Activated naive CD8-positive, alpha-beta T cell treated with anti-CD3 and anti-CD28 coated beads, Interleukin-2, amount 10 ng/mL, durations not matched to agents 7 days and 5 days (primary cell): ENCODE results near the gene DUSP6. TPM values are rescaled to one million over a fixed set of nuclear protein-coding genes. Genes with fewer than 3 reads are reported as not detected.
A peak's percentile ranks its signal among the peaks of the same experiment; 100 is the strongest.

Experiments used
- ATAC-seq: fragments of 150-1000 bp; cut with Tn5 transposase; one replicate; pipeline ENCODE4 v1.10.0; 2021; ENCODE audit warnings: low read depth, moderate library complexity
- POLR2A ChIA-PET: fragments of 350-600 bp; sonication (Branson Sonifier 250); formaldehyde crosslinking; loops from one replicate; lab custom pipeline; 2021; ENCODE audit warnings: antibody characterized with exemption; lab: Charles Lee
- DNase-seq: peaks from one replicate; pipeline ENCODE4 v3.0.0; 2021
- H3K27ac Mint-ChIP-seq: one replicate; pipeline ENCODE4 v1.8.0; 2022; ENCODE audit warnings: mild to moderate bottlenecking, mixed read lengths
- H3K27me3 Mint-ChIP-seq: one replicate; pipeline ENCODE4 v1.8.0; 2022; ENCODE audit warnings: mild to moderate bottlenecking, moderate library complexity, mixed read lengths
- H3K36me3 Mint-ChIP-seq: one replicate; pipeline ENCODE4 v1.8.0; 2021; ENCODE audit warnings: mild to moderate bottlenecking, mixed read lengths
- H3K4me1 Mint-ChIP-seq: one replicate; pipeline ENCODE4 v1.8.0; 2021; ENCODE audit warnings: mixed read lengths
- H3K4me3 Mint-ChIP-seq: one replicate; pipeline ENCODE4 v1.8.0; 2022; ENCODE audit warnings: mild to moderate bottlenecking, moderate library complexity, mixed read lengths
- H3K9me3 Mint-ChIP-seq: one replicate; pipeline ENCODE4 v1.8.0; 2021; ENCODE audit warnings: mixed read lengths
- total RNA-seq, 2 experiments: library from RNA; stranded (reverse); gene quantifications; one replicate each; pipeline ENCODE4 v1.2.3, GENCODE V29; 2021

The DUSP6 gene
- total RNA-seq, 2 experiments from 2014 or later, result 77.5 to 85.0 TPM

- ATAC-seq, result no peak
- no peak for DNase-seq
- Mint-ChIP-seq H3K36me3 (peaks cover 2% of the 10 kb centered on the region), H3K4me1 (peaks cover 15% of the 10 kb centered on the region), H3K4me3 (no peak overlapping the region), H3K27me3 (peaks cover 2% of the 10 kb centered on the region), H3K9me3 (no peaks in the 10 kb centered on the region), H3K27ac (no peak overlapping the region)
- POLR2A ChIA-PET, result interaction anchor here (1.0 kb wide), 1 partner anchor 141 kb away, joined by 5 read pairs; no protein-coding TSS in a partner anchor
Measured at GRCh38 chr12:89384050-89384758, 31.9 kb upstream of the DUSP6 start.

GRCh38 chr12:89383235-89384049 is 31.1 kb upstream of the DUSP6 start:
- DNase-seq (no peak), ATAC-seq (no peak)
- Mint-ChIP-seq H3K4me3 (no peak overlapping the region), H3K36me3 (peaks cover 2% of the 10 kb centered on the region), H3K27me3 (peaks cover 2% of the 10 kb centered on the region), H3K27ac (no peak overlapping the region), H3K9me3 (no peaks in the 10 kb centered on the region), H3K4me1 (peaks cover 20% of the 10 kb centered on the region)
- POLR2A ChIA-PET, result no interaction called here

GRCh38 chr12:89382328-89382727 is 30.0 kb upstream of the DUSP6 start:
- POLR2A ChIA-PET, result no interaction called here
- Mint-ChIP-seq H3K27ac (no peak overlapping the region), H3K4me3 (no peak overlapping the region), H3K36me3 (peaks cover 5% of the 10 kb centered on the region), H3K9me3 (peaks cover 4% of the 10 kb centered on the region), H3K4me1 (peaks cover 21% of the 10 kb centered on the region), H3K27me3 (no peaks in the 10 kb centered on the region)
- ATAC-seq (no peak), DNase-seq (no peak)

- ATAC-seq, result no peak
- Mint-ChIP-seq H3K27ac (no peak overlapping the region), H3K27me3 (no peaks in the 10 kb centered on the region), H3K4me1 (peaks cover 36% of the 10 kb centered on the region), H3K36me3 (peaks cover 5% of the 10 kb centered on the region), H3K4me3 (no peak overlapping the region), H3K9me3 (peaks cover 6% of the 10 kb centered on the region)
- POLR2A ChIA-PET, result interaction anchor here (1.5 kb wide), 1 partner anchor 26 kb away, joined by 4 read pairs; no protein-coding TSS in a partner anchor
- no peak for DNase-seq
Measured at GRCh38 chr12:89379839-89380467, 27.7 kb upstream of the DUSP6 start.

GRCh38 chr12:89379148-89379838 is 27.0 kb upstream of the DUSP6 start:
- Mint-ChIP-seq H3K4me1 (peaks cover 32% of the 10 kb centered on the region), H3K9me3 (peaks cover 6% of the 10 kb centered on the region), H3K27me3 (no peaks in the 10 kb centered on the region), H3K36me3 (peaks cover 5% of the 10 kb centered on the region), H3K4me3 (no peak overlapping the region), H3K27ac (no peak overlapping the region)
- DNase-seq (no peak), ATAC-seq (no peak)
- POLR2A ChIA-PET, result interaction anchor here (1.5 kb wide), 1 partner anchor 25 kb away, joined by 4 read pairs; no protein-coding TSS in a partner anchor

- ATAC-seq (no peak), DNase-seq (no peak)
- Mint-ChIP-seq H3K4me3 (peak overlapping the region; percentile 22), H3K9me3 (peaks cover 6% of the 10 kb centered on the region), H3K27ac (no peak overlapping the region), H3K27me3 (no peaks in the 10 kb centered on the region), H3K4me1 (peaks cover 39% of the 10 kb centered on the region), H3K36me3 (peaks cover 5% of the 10 kb centered on the region)
- POLR2A ChIA-PET, result interaction anchor here (0.6 to 3.2 kb wide), 2 partner anchors 23 to 31 kb away, joined by 3 to 18 read pairs; partner anchors contain the start of gene DUSP6
Measured at GRCh38 chr12:89376844-89377243, 24.5 kb upstream of the DUSP6 start.

GRCh38 chr12:89376202-89376529 is 23.9 kb upstream of the DUSP6 start:
- peak; percentile 28 for ATAC-seq

GRCh38 chr12:89373763-89374572 is 21.7 kb upstream of the DUSP6 start:
- peaks cover 7% of the 10 kb centered on the region for H3K36me3 Mint-ChIP-seq
- no peak for DNase-seq
- H3K4me1 Mint-ChIP-seq, result peaks cover 42% of the 10 kb centered on the region
- POLR2A ChIA-PET, result interaction anchor here (3.2 kb wide), 1 partner anchor 20 kb away, joined by 18 read pairs; the partner anchor contains the start of gene DUSP6
- no peak for ATAC-seq
- H3K27ac Mint-ChIP-seq, result no peak overlapping the region
- H3K27me3 Mint-ChIP-seq, result peaks cover 3% of the 10 kb centered on the region
- H3K9me3 Mint-ChIP-seq, result peaks cover 6% of the 10 kb centered on the region
- H3K4me3 Mint-ChIP-seq, result no peak overlapping the region

More at GRCh38 chr12:89376202-89376529, 23.9 kb upstream of the DUSP6 start:
- DNase-seq, result no peak
- Mint-ChIP-seq H3K4me1 (peaks cover 39% of the 10 kb centered on the region), H3K27ac (peak overlapping the region; percentile 63), H3K9me3 (peaks cover 6% of the 10 kb centered on the region), H3K36me3 (peaks cover 5% of the 10 kb centered on the region), H3K27me3 (no peaks in the 10 kb centered on the region), H3K4me3 (peak overlapping the region; percentile 34)
- POLR2A ChIA-PET, result interaction anchor here (1.2 to 3.2 kb wide), 2 partner anchors 23 to 65 kb away, joined by 3 to 18 read pairs; partner anchors contain the start of gene DUSP6

GRCh38 chr12:89372584-89373370 is 20.5 kb upstream of the DUSP6 start:
- DNase-seq, result no peak
- Mint-ChIP-seq H3K27me3 (peaks cover 6% of the 10 kb centered on the region), H3K9me3 (peaks cover 4% of the 10 kb centered on the region), H3K27ac (no peak overlapping the region), H3K4me3 (no peak overlapping the region), H3K4me1 (peaks cover 38% of the 10 kb centered on the region), H3K36me3 (peaks cover 8% of the 10 kb centered on the region)
- no peak for ATAC-seq
- POLR2A ChIA-PET, result interaction anchor here (0.6 kb wide), 1 partner anchor 763 kb away, joined by 3 read pairs; no protein-coding TSS in a partner anchor

GRCh38 chr12:89370850-89371249 is 18.5 kb upstream of the DUSP6 start:
- Mint-ChIP-seq H3K4me1 (peaks cover 25% of the 10 kb centered on the region), H3K36me3 (peaks cover 6% of the 10 kb centered on the region), H3K27me3 (peaks cover 6% of the 10 kb centered on the region), H3K9me3 (no peaks in the 10 kb centered on the region), H3K27ac (no peak overlapping the region), H3K4me3 (no peak overlapping the region)
- DNase-seq (no peak), ATAC-seq (no peak)
- POLR2A ChIA-PET, result no interaction called here

GRCh38 chr12:89370421-89370831 is 18.1 kb upstream of the DUSP6 start:
- no peak overlapping the region for H3K4me3 Mint-ChIP-seq
- peaks cover 6% of the 10 kb centered on the region for H3K27me3 Mint-ChIP-seq
- POLR2A ChIA-PET, result no interaction called here
- DNase-seq (no peak), ATAC-seq (no peak)
- H3K27ac Mint-ChIP-seq, result no peak overlapping the region
- peaks cover 21% of the 10 kb centered on the region for H3K4me1 Mint-ChIP-seq
- no peaks in the 10 kb centered on the region for H3K9me3 Mint-ChIP-seq
- H3K36me3 Mint-ChIP-seq, result peaks cover 6% of the 10 kb centered on the region
